H4 (cell line): ENCODE results near the gene TMPRSS11A. TPM values are rescaled to one million over a fixed set of nuclear protein-coding genes. Genes with fewer than 3 reads are reported as not detected.

Source experiments
- DNase-seq: peaks from one replicate; pipeline ENCODE4 v3.0.0-alpha.2; 2015; ENCODE audit warnings: low spot score
- total RNA-seq: library from RNA; depleted of rRNA; stranded (reverse); fragments of >200 nt; shearing (Covaris generic); gene quantifications from 2 replicates; pipeline ENCODE4 v1.2.3, GENCODE V29; 2014; rRNA removed

Gene TMPRSS11A
- total RNA-seq, 1 experiment from 2014 or later, result not detected

- peak; percentile 50 for DNase-seq
These were observed 91.4 kb downstream of the TMPRSS11A start for GRCh38 chr4:67871867-67872266.

GRCh38 chr4:67869580-67870190 lies 93.6 kb downstream of the TMPRSS11A start:
- no peak for DNase-seq

GRCh38 chr4:67861513-67861912 lies 101.8 kb downstream of the TMPRSS11A start:
- no peak for DNase-seq

Other genes with a start within 250 kb of the TMPRSS11A start
- gene GNRHR, start 209.1 kb downstream of the TMPRSS11A start, total RNA-seq, result not detected in 2 replicates
- 0.04 TPM in 1 of 2 replicates, not detected in the other for gene TMPRSS11D, start 79.5 kb downstream of the TMPRSS11A start, total RNA-seq
- not detected in 2 replicates for gene TMPRSS11F, start 166.4 kb upstream of the TMPRSS11A start, total RNA-seq